GM12878 (cell line): ENCODE data around the gene PPP1R7.

ENCODE experiments used
- CHD1 ChIP-seq: IDR thresholded peaks from 2 replicates; pipeline ENCODE4 v1.6.1; 2012; ENCODE audit warnings: low read depth, low read length, improper control_type of control experiment
- CREB1 ChIP-seq: IDR thresholded peaks from 2 replicates; pipeline ENCODE4 v1.6.1; 2012; ENCODE audit warnings: low read depth, mild to moderate bottlenecking, inconsistent platforms
- EZH2 ChIP-seq: IDR thresholded peaks from 2 replicates; pipeline ENCODE4 v1.6.1; 2012; ENCODE audit warnings: low read depth, mild to moderate bottlenecking, control low read depth, inconsistent platforms, low read length, borderline replicate concordance; ENCODE audit not compliant: control insufficient read depth
- FOXM1 ChIP-seq: IDR thresholded peaks from 2 replicates; pipeline ENCODE4 v1.6.1; 2012; ENCODE audit warnings: low read depth, mild to moderate bottlenecking, inconsistent platforms, low read length, moderate library complexity
- NFYA ChIP-seq: IDR thresholded peaks from 2 replicates; pipeline ENCODE4 v1.6.1; 2011; ENCODE audit warnings: low read depth, mild to moderate bottlenecking, low read length, improper control_type of control experiment, borderline replicate concordance
- POU2F2 ChIP-seq: IDR thresholded peaks from 3 replicates; pipeline ENCODE4 v1.6.1; 2011; ENCODE audit warnings: low read depth, mild to moderate bottlenecking, low read length, borderline replicate concordance
- RAD21 ChIP-seq: IDR thresholded peaks from 2 replicates; pipeline ENCODE4 v1.6.1; 2011; ENCODE audit warnings: mild to moderate bottlenecking, low read depth, low read length, moderate library complexity; ENCODE audit not compliant: insufficient read depth
- SIN3A ChIP-seq: IDR thresholded peaks from 2 replicates; pipeline ENCODE4 v1.6.1; 2012; ENCODE audit warnings: low read depth, low read length, improper control_type of control experiment
- TAF1 ChIP-seq: IDR thresholded peaks from 2 replicates; pipeline ENCODE4 v1.6.1; 2011; ENCODE audit warnings: mild to moderate bottlenecking, low read depth, low read length, borderline replicate concordance
- TF ChIP-seq, protein P1 (sequence below), 3 experiments: IDR thresholded peaks in 2 of 3; conservative IDR thresholded peaks in 1 of 3; 2 replicates each; pipeline ENCODE4 v1.5.1; 2011; ENCODE audit warnings: low read depth in 3 of 3, low read length in 3 of 3, mild to moderate bottlenecking in 3 of 3, control low read depth in 2 of 3, moderate library complexity in 2 of 3, inconsistent platforms in 1 of 3, mixed read lengths in 1 of 3; ENCODE audit not compliant: control insufficient read depth in 2 of 3, insufficient read depth in 1 of 3; ENCODE audit errors: extremely low read depth in 1 of 3

DNA sequence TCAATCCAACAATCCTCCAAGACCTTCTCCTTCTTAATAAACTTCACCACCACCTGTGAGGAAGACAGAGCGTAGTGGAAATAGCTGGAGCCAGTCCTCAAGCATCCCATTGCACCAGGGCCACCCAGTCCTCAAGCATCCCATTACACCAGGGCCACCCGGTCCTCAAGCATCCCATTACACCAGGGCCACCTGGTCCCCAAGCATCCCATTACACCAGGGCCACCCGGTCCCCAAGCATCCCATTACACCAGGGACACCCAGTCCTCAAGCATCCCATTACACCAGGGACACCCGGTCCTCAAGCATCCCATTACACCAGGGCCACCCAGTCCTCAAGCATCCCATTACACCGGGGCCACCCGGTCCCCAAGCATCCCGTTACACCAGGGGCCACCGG, 34.9 kb upstream of the PPP1R7 start:
- TF ChIP-seq NFYA (no peak), CHD1 (no peak), EZH2 (no peak), TAF1 (no peak), RAD21 (no peak), CREB1 (no peak), POU2F2 (no peak), FOXM1 (no peak), SIN3A (no peak)
- TF ChIP-seq, protein P1, sequence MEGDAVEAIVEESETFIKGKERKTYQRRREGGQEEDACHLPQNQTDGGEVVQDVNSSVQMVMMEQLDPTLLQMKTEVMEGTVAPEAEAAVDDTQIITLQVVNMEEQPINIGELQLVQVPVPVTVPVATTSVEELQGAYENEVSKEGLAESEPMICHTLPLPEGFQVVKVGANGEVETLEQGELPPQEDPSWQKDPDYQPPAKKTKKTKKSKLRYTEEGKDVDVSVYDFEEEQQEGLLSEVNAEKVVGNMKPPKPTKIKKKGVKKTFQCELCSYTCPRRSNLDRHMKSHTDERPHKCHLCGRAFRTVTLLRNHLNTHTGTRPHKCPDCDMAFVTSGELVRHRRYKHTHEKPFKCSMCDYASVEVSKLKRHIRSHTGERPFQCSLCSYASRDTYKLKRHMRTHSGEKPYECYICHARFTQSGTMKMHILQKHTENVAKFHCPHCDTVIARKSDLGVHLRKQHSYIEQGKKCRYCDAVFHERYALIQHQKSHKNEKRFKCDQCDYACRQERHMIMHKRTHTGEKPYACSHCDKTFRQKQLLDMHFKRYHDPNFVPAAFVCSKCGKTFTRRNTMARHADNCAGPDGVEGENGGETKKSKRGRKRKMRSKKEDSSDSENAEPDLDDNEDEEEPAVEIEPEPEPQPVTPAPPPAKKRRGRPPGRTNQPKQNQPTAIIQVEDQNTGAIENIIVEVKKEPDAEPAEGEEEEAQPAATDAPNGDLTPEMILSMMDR (IDR thresholded peaks at IDR 0.05 in 2 of 3, conservative IDR thresholded peaks at IDR 0.05 in 1 of 3; ENCODE audit: control insufficient read depth in 2 of 3, extremely low read depth in 1 of 3, insufficient read depth in 1 of 3, low read depth in 3 of 3, low read length in 3 of 3), result no peak
